CD8-positive, alpha-beta memory T cell (primary cell): ENCODE results near the gene ADPRHL1. TPM values are rescaled to one million over a fixed set of nuclear protein-coding genes. Genes with fewer than 3 reads are reported as not detected.
"Not testable (repeated sequence)": the region's sequence is repeated elsewhere in the genome, so short reads cannot be mapped to it uniquely, and the experiment has no call there.

Source experiments
- CTCF ChIA-PET: fragments of 350-600 bp; sonication (Branson Sonifier 250); formaldehyde crosslinking; loops from one replicate; lab custom pipeline; 2021; ENCODE audit warnings: antibody characterized with exemption; lab: Charles Lee
- POLR2A ChIA-PET: fragments of 350-600 bp; sonication (Branson Sonifier 250); formaldehyde crosslinking; loops from one replicate; lab custom pipeline; 2021; ENCODE audit warnings: antibody characterized with exemption; lab: Charles Lee
- DNase-seq, 5 donors: peaks; one replicate each; pipeline versions ENCODE4 v3.0.0 to v3.0.0-alpha.2; 2020 to 2022; ENCODE audit warnings: mixed read lengths in 1 of 5
- H3K27ac ChIP-seq: one replicate; pipeline ENCODE4 v1.7.0; 2013; ENCODE audit warnings: low read depth, mild to moderate bottlenecking, low read length, moderate library complexity
- H3K27me3 ChIP-seq: 2 replicates; pipeline ENCODE4 v1.7.0; 2013; ENCODE audit warnings: low read length, mild to moderate bottlenecking; ENCODE audit not compliant: insufficient read depth, poor library complexity, severe bottlenecking
- H3K36me3 ChIP-seq: 2 replicates; pipeline ENCODE4 v1.7.0; 2013; ENCODE audit warnings: mild to moderate bottlenecking, low read length, moderate library complexity; ENCODE audit not compliant: insufficient read depth
- H3K4me1 ChIP-seq: 2 replicates; pipeline ENCODE4 v1.7.0; 2013; ENCODE audit warnings: mild to moderate bottlenecking, low read length, moderate library complexity; ENCODE audit not compliant: insufficient read depth
- H3K4me3 ChIP-seq: 2 replicates; pipeline ENCODE4 v1.7.0; 2013; ENCODE audit warnings: mild to moderate bottlenecking, low read length
- H3K9me3 ChIP-seq: 2 replicates; pipeline ENCODE4 v1.7.0; 2013; ENCODE audit warnings: mild to moderate bottlenecking, low read length
- H3K27ac Mint-ChIP-seq, 8 donors: one replicate each; pipeline ENCODE4 v1.8.0; 2020 to 2021; ENCODE audit warnings: mixed read lengths in 8 of 8, mild to moderate bottlenecking in 6 of 8, inconsistent platforms in 3 of 8, moderate library complexity in 3 of 8
- H3K27me3 Mint-ChIP-seq, 2 donors: one replicate each; pipeline ENCODE4 v1.8.0; 2020 to 2021; ENCODE audit warnings: mixed read lengths in 2 of 2, mild to moderate bottlenecking in 1 of 2, moderate library complexity in 1 of 2
- H3K36me3 Mint-ChIP-seq, 3 donors: one replicate each; pipeline ENCODE4 v1.8.0; 2020 to 2021; ENCODE audit warnings: mixed read lengths in 3 of 3, inconsistent platforms in 1 of 3, mild to moderate bottlenecking in 1 of 3
- H3K4me1 Mint-ChIP-seq, 3 donors: one replicate each; pipeline ENCODE4 v1.8.0; 2020 to 2021; ENCODE audit warnings: mixed read lengths in 3 of 3, inconsistent platforms in 1 of 3, mild to moderate bottlenecking in 1 of 3
- H3K4me3 Mint-ChIP-seq, 7 donors: one replicate each; pipeline ENCODE4 v1.8.0; 2020 to 2021; ENCODE audit warnings: mixed read lengths in 7 of 7, mild to moderate bottlenecking in 6 of 7, moderate library complexity in 4 of 7, inconsistent platforms in 2 of 7
- H3K9me3 Mint-ChIP-seq, 5 donors: one replicate each; pipeline ENCODE4 v1.8.0; 2020 to 2022; ENCODE audit warnings: mixed read lengths in 5 of 5, mild to moderate bottlenecking in 3 of 5, moderate library complexity in 2 of 5, inconsistent platforms in 1 of 5
- polyA plus RNA-seq: library from polyadenylated mRNA; unstranded; fragments of 300-500 nt; fragmentation: Illumina TruSeq; gene quantifications from one replicate; pipeline ENCODE4 v1.2.3, GENCODE V29; 2021
- total RNA-seq, 2 experiments: library from RNA; stranded (reverse); gene quantifications; one replicate each; pipeline ENCODE4 v1.2.3, GENCODE V29; 2021

Gene ADPRHL1
- total and polyA plus RNA-seq, 3 experiments from 2014 or later = 0.56 to 0.85 (median 0.84) TPM

DNA sequence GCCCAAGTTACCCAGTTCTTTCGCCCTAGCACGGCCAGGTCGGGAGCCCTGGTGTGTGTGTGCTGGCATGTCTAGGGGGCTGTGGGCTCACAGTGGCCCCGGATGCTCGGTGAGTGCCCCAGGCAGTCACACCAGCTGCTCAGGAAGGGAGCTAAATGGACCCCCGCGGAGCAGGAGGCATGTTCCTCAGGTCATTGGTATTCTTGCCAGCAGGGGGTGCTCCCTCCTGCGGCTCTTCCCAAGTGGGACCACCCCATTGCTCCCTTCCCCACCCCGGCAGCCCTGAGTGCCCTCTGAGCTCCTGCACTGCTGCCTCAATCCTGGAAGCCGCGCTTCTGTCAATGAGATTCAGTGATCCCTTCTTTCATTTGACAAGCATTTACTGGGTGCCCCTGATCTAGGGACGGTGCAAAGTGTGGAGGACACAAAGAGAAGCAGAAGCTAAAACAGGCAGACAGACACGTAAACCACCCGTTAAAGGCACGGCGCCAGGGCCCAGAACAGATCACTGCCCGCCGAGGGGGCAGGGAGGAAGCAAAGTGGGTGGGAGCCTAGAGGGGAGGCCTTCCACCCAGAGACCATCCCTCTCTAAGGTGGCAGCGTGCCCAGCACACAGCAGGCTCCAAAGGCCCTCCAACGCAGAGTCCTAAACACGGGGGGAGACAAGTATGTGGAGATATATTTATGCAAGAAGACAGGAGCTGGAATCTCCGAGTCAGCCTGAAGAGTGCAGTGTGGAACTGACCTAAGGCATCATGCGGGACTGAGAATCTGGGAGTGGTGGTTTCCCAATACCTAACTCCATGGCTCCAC lies 5.2 kb upstream of the ADPRHL1 start:
- Histone ChIP-seq H3K9me3 (no peaks in the 10 kb centered on the region), H3K4me3 (no peak overlapping the region), H3K27ac (no peak overlapping the region), H3K4me1 (no peaks in the 10 kb centered on the region), H3K27me3 (no peaks in the 10 kb centered on the region), H3K36me3 (peaks cover 12% of the 10 kb centered on the region)
- peaks cover 0 to under 1% (median 0%) of the 10 kb centered on the region in 3 donors for H3K4me1 Mint-ChIP-seq
- DNase-seq = no peak
- peaks cover 4 to 83% (median 12%) of the 10 kb centered on the region in 3 donors for H3K36me3 Mint-ChIP-seq
- POLR2A ChIA-PET = no interaction called here
- H3K4me3 Mint-ChIP-seq = no peak overlapping the region
- H3K9me3 Mint-ChIP-seq = no peaks in the 10 kb centered on the region
- CTCF ChIA-PET = no interaction called here
- no peak overlapping the region for H3K27ac Mint-ChIP-seq
- no peaks in the 10 kb centered on the region for H3K27me3 Mint-ChIP-seq

DNA sequence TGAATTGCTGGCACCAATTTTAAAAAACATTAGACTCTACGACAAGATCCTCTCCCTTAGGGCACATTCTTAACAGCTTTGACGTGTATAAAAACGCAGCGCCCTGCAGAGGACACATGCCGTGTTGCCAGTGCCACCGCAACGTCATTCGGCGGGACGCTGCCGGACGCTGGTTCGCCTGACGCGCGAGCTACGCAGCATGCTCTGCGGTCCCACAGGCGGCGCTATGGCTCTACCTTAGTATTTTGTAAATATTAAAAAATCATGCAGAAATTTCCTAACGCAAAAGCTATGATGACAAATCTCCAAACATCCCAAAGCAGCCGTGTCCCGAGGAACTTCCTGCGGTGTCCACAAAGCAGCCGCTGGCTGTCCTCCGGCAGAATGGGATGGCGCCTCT lies 4.2 kb upstream of the ADPRHL1 start:
- Histone ChIP-seq H3K27me3 (no peaks in the 10 kb centered on the region), H3K27ac (no peak overlapping the region), H3K4me3 (no peak overlapping the region), H3K9me3 (no peaks in the 10 kb centered on the region), H3K4me1 (no peaks in the 10 kb centered on the region), H3K36me3 (peaks cover 12% of the 10 kb centered on the region)
- Mint-ChIP-seq H3K27ac (peak overlapping the region in 1 of 8 donors; percentile 74), H3K9me3 (no peaks in the 10 kb centered on the region), H3K36me3 (peaks cover 4 to 78% (median 12%) of the 10 kb centered on the region in 3 donors), H3K4me1 (no peaks in the 10 kb centered on the region), H3K4me3 (no peak overlapping the region), H3K27me3 (no peaks in the 10 kb centered on the region)
- ChIA-PET POLR2A (no interaction called here), CTCF (no interaction called here)
- no peak for DNase-seq

DNA sequence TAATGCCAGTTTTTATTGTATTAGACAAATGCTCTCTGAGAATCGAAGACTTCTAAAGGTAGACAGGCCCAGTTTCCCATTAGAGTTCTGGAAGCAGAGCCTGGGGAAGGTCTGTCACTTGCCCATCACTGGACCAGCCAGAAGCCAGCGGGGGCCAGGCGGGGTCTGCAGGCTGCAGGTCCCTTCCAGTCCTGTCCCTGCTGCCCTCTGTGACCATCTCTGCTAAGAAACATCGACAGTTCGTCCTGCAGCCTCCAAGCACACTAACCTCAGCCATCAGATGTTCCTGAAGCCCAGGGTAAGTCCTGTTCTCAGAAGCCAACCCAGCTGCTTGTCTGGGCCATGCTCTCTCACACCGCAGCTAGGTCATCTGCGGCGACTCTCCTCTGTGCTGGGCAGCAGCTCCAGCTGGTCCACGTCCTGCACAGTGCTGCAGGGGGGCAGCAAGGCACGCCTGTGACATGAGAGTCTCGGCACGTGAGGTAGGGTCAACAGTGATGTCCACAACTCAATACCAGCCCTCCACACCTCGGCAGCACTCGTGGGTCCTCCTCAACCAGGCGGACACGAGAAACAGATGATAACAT lies 2.9 kb upstream of the ADPRHL1 start:
- Histone ChIP-seq H3K4me1 (no peaks in the 10 kb centered on the region), H3K36me3 (peaks cover 12% of the 10 kb centered on the region), H3K4me3 (no peak overlapping the region), H3K9me3 (no peaks in the 10 kb centered on the region), H3K27ac (no peak overlapping the region), H3K27me3 (no peaks in the 10 kb centered on the region)
- Mint-ChIP-seq H3K27ac (no peak overlapping the region), H3K27me3 (no peaks in the 10 kb centered on the region), H3K36me3 (peaks cover 4 to 73% (median 10%) of the 10 kb centered on the region in 3 donors), H3K4me1 (no peaks in the 10 kb centered on the region), H3K4me3 (no peak overlapping the region), H3K9me3 (no peaks in the 10 kb centered on the region)
- POLR2A ChIA-PET = no interaction called here
- DNase-seq = no peak
- CTCF ChIA-PET = no interaction called here

DNA sequence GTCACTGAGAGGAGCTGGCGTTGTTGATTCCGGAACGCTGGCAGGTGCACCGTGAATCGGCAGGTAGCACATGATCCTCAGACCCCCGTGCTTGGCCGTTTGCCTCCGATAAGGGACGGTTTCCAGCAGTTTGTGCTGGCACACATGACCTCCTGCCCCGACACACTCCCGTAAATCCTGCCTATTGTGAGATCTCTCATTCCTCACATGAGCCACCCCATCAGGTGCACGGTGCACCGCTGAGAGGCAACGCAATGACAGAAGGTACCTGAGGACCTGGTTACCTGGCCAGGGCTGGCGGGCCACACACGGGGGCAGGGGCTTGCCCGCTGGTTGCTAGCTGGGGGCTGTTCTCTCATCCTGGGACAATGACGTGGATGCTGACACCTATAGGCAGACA lies 2.1 kb upstream of the ADPRHL1 start:
- no peaks in the 10 kb centered on the region for H3K4me1 Mint-ChIP-seq
- peaks cover 0 to 2% of the 10 kb centered on the region in 2 donors for H3K27me3 Mint-ChIP-seq
- H3K27ac ChIP-seq = no peak overlapping the region
- H3K9me3 Mint-ChIP-seq = no peaks in the 10 kb centered on the region
- no peaks in the 10 kb centered on the region for H3K9me3 ChIP-seq
- POLR2A ChIA-PET = no interaction called here
- H3K36me3 ChIP-seq = peaks cover 6% of the 10 kb centered on the region
- H3K27ac Mint-ChIP-seq = no peak overlapping the region
- peaks cover 4 to 66% (median 10%) of the 10 kb centered on the region in 3 donors for H3K36me3 Mint-ChIP-seq
- H3K4me3 Mint-ChIP-seq = no peak overlapping the region
- H3K4me1 ChIP-seq = no peaks in the 10 kb centered on the region
- H3K4me3 ChIP-seq = no peak overlapping the region
- no peaks in the 10 kb centered on the region for H3K27me3 ChIP-seq
- no peak for DNase-seq
- CTCF ChIA-PET = no interaction called here

DNA sequence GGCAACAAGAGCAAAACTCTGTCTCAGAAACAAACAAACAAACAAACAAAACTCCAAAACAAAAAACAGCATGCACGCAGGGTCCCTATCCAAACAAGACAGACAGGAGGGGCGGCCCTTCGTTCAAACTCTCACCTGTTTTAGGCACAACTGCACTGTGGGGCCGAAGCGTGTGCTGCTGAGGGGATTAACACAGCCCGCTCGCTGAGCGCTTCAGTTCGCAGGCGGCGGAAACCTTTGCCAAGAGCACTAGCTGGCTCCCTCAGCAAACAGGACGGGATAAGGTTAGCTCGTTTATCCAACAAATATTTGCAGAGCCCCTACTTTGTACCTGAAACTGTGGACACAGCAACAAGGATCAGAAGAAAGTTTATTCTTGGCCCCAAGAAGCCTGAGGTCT lies 1.6 kb upstream of the ADPRHL1 start:
- peaks cover 4 to 62% (median 9%) of the 10 kb centered on the region in 3 donors for H3K36me3 Mint-ChIP-seq
- H3K27me3 ChIP-seq = no peaks in the 10 kb centered on the region
- H3K27ac ChIP-seq = no peak overlapping the region
- H3K36me3 ChIP-seq = peaks cover 3% of the 10 kb centered on the region
- H3K4me3 ChIP-seq = no peak overlapping the region
- H3K4me1 Mint-ChIP-seq = no peaks in the 10 kb centered on the region
- no peaks in the 10 kb centered on the region for H3K9me3 Mint-ChIP-seq
- no peaks in the 10 kb centered on the region for H3K4me1 ChIP-seq
- CTCF ChIA-PET = no interaction called here
- no peak overlapping the region for H3K4me3 Mint-ChIP-seq
- DNase-seq = no peak
- peaks cover 0 to 2% of the 10 kb centered on the region in 2 donors for H3K27me3 Mint-ChIP-seq
- POLR2A ChIA-PET = no interaction called here
- no peaks in the 10 kb centered on the region for H3K9me3 ChIP-seq
- H3K27ac Mint-ChIP-seq = peak overlapping the region in 1 of 8 donors; percentile 33

DNA sequence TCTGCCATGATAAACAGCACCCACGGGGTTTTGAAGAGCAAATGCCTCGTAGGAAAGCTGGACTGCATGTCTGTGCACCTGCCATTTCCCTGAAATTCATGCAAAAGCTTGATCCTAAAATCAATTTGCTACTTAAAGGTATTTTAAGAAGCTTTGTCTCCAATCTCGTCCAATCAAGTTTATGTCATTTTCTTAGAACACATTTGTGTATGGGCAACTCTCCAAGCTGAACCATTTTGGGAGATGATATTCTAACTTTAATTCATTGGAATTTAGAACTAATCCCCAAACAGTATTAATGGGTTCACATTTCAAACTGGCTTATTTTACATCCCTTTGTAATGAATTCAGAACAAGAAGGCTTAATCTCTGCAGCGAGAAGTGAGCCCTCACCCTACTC lies 822 bp downstream of the ADPRHL1 start:
- no peak for DNase-seq
- H3K4me3 Mint-ChIP-seq = no peak overlapping the region
- Histone ChIP-seq H3K27me3 (no peaks in the 10 kb centered on the region), H3K4me1 (no peaks in the 10 kb centered on the region), H3K4me3 (no peak overlapping the region), H3K36me3 (no peaks in the 10 kb centered on the region), H3K27ac (no peak overlapping the region), H3K9me3 (no peaks in the 10 kb centered on the region)
- H3K27me3 Mint-ChIP-seq = peaks cover 0 to 2% of the 10 kb centered on the region in 2 donors
- H3K36me3 Mint-ChIP-seq = peaks cover 4 to 37% (median 4%) of the 10 kb centered on the region in 3 donors
- ChIA-PET POLR2A (no interaction called here), CTCF (no interaction called here)
- H3K27ac Mint-ChIP-seq = no peak overlapping the region
- H3K9me3 Mint-ChIP-seq = no peaks in the 10 kb centered on the region
- H3K4me1 Mint-ChIP-seq = peaks cover 0 to 5% (median 3%) of the 10 kb centered on the region in 3 donors

DNA sequence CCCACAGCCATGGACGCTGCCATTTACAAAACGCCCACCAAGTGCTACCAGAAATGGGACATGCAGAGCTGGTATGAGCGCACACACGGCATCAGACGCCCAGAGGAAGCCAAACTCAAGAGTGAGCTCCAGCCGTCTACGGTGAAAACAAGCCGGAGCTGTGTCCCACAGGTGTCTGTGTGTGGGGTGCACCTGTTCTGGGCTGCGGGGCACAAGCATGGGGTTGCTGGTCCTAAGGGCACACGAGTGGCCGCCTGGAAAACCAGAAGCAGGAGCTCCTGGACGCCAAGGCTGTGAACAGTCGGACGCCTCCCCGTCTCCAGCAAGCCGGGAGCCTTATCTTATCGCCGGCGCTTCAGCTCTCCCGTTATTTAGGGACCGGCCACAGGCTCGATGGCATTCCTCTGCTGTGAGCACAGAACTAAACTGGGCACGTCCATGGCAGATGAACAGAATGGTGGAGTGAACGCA lies 1.3 kb downstream of the ADPRHL1 start:
- H3K4me1 Mint-ChIP-seq = peaks cover 0 to 5% (median 3%) of the 10 kb centered on the region in 3 donors
- Histone ChIP-seq H3K4me3 (no peak overlapping the region), H3K4me1 (no peaks in the 10 kb centered on the region), H3K27ac (no peak overlapping the region), H3K27me3 (no peaks in the 10 kb centered on the region), H3K9me3 (no peaks in the 10 kb centered on the region), H3K36me3 (no peaks in the 10 kb centered on the region)
- peaks cover 0 to 2% of the 10 kb centered on the region in 2 donors for H3K27me3 Mint-ChIP-seq
- ChIA-PET CTCF (no interaction called here), POLR2A (no interaction called here)
- no peak overlapping the region for H3K27ac Mint-ChIP-seq
- DNase-seq = no peak
- H3K9me3 Mint-ChIP-seq = no peaks in the 10 kb centered on the region
- no peak overlapping the region for H3K4me3 Mint-ChIP-seq
- peaks cover 4 to 33% (median 4%) of the 10 kb centered on the region in 3 donors for H3K36me3 Mint-ChIP-seq

DNA sequence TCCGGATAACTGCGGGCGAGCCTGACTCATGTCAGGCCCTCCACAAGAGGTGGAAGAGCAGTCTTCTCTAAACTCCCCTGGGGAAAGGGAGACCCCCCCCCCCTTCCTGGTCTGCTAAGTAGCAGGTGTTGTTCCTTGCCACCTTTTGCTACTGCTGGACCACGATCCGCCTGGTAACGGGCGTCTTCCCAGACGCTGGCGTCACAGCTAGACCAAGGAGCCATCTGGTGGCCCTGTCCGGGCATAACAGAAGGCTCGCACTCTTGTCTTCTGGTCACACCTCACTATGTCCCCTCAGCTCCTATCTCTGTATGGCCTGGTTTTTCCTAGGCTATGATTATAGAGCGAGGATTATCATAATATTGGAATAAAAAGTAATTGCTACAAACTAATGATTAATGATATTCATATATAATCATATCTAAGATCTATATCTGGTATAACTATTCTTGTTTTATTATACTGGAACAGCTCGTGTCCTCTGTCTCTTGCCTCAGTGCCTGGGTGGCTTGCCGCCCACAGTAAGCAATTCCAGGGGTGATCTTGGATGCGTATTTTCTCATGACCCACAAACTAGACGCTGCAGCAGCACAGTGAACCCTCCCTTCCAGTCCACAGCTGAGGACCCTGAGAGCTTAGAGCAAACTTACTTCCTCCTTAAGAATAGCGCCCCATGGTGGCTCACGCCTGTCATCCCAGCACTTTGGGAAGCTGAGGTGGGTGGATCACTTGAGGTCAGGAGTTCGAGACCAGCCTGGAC lies 2.2 kb downstream of the ADPRHL1 start:
- H3K36me3 ChIP-seq, H3K27me3 Mint-ChIP-seq, H3K27me3 ChIP-seq, DNase-seq, H3K9me3 ChIP-seq, H3K27ac ChIP-seq, H3K4me3 Mint-ChIP-seq, H3K4me1 ChIP-seq, CTCF ChIA-PET, H3K9me3 Mint-ChIP-seq, H3K4me3 ChIP-seq, POLR2A ChIA-PET: not testable (repeated sequence)
- Mint-ChIP-seq H3K36me3 (peaks cover 4 to 26% (median 4%) of the 10 kb centered on the region in 3 donors), H3K4me1 (peaks cover 0 to 10% (median 3%) of the 10 kb centered on the region in 3 donors), H3K27ac (peak overlapping the region in 1 of 8 donors; percentile 19)
